Parathyroid adenoma (tissue), 2 donors: ENCODE results near the gene PHF19.

Source experiments
- H2AFZ ChIP-seq: fragments of 300-600 bp; sonication (generic); one replicate; pipeline ENCODE4 v1.7.0; 2017; ENCODE audit warnings: antibody characterized with exemption, mild to moderate bottlenecking
- H3K27ac ChIP-seq: fragments of 300-600 bp; sonication (generic); one replicate; pipeline ENCODE4 v1.7.0; 2017
- H3K27me3 ChIP-seq: fragments of 300-600 bp; sonication (generic); one replicate; pipeline ENCODE4 v1.7.0; 2017; ENCODE audit warnings: low read length; ENCODE audit not compliant: control insufficient read depth, insufficient read depth
- H3K36me3 ChIP-seq: fragments of 300-600 bp; sonication (generic); one replicate; pipeline ENCODE4 v1.7.0; 2017; ENCODE audit warnings: low read length; ENCODE audit not compliant: control insufficient read depth, insufficient read depth
- H3K4me1 ChIP-seq: fragments of 300-600 bp; sonication (generic); one replicate; pipeline ENCODE4 v1.7.0; 2017; ENCODE audit warnings: control low read depth
- H3K4me2 ChIP-seq: fragments of 300-600 bp; sonication (generic); one replicate; pipeline ENCODE4 v1.7.0; 2017; ENCODE audit warnings: low read length
- H3K4me3 ChIP-seq: fragments of 300-600 bp; sonication (generic); one replicate; pipeline ENCODE4 v1.7.0; 2017; ENCODE audit warnings: low read depth, low read length
- H3K79me2 ChIP-seq: fragments of 300-600 bp; sonication (generic); one replicate; pipeline ENCODE4 v1.7.0; 2017; ENCODE audit warnings: control low read depth
- H3K9ac ChIP-seq: fragments of 300-600 bp; sonication (generic); one replicate; pipeline ENCODE4 v1.7.0; 2017; ENCODE audit warnings: mild to moderate bottlenecking
- H3K9me3 ChIP-seq: fragments of 300-600 bp; sonication (generic); one replicate; pipeline ENCODE4 v1.7.0; 2017; ENCODE audit warnings: low read length; ENCODE audit not compliant: control insufficient read depth
- TF ChIP-seq, protein P1 (sequence below): fragments of 300-600 bp; sonication (generic); IDR thresholded peaks from one replicate; pipeline ENCODE4 v1.7.0; 2017; ENCODE audit warnings: antibody characterized with exemption, mild to moderate bottlenecking
- donor health status: primary hyperparathyroidism.

Gene PHF19

DNA sequence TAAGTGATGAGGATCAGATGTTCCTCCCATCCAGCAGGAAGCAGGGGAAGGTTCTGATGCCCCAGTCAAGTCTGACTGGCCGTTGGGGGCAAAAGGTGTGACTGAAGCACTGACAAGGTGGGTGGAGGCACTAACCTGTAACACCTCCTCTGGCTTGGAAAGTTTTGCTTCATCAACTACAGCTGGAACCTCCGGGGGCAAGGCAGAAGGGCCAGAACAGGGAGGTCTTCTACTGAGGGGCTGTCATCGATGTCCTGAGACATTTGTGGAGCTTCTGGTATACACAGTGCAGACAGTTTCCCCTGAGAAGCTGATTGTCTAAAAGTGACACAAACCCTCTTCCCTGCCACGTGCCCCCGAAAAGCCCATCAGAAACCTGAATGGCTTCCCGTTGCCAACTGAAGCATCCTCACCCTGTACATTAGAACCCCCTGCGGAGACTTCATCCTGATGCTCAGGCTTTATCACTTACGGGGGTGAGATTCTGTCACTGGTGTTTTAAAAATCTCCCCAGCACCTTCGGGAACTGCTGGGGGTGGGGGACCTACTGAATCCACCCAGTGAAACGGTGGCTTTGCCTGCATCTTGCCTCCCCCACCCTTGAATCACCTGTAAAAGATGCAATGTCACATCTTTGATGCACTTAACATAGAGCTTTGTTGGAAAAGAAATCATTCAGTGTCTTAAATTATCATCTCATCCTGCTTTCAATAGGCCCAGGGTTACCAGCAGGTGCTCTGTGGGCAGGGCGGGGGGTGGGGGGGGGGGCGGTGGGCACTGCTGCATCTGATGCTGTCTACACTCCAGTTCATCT lies 25.0 kb upstream of the PHF19 start:
- no peak overlapping the region for H2AFZ ChIP-seq
- H3K27me3 ChIP-seq, result no peaks in the 10 kb centered on the region
- no peak overlapping the region for H3K9ac ChIP-seq
- no peak overlapping the region for H3K27ac ChIP-seq
- TF ChIP-seq, protein P1, sequence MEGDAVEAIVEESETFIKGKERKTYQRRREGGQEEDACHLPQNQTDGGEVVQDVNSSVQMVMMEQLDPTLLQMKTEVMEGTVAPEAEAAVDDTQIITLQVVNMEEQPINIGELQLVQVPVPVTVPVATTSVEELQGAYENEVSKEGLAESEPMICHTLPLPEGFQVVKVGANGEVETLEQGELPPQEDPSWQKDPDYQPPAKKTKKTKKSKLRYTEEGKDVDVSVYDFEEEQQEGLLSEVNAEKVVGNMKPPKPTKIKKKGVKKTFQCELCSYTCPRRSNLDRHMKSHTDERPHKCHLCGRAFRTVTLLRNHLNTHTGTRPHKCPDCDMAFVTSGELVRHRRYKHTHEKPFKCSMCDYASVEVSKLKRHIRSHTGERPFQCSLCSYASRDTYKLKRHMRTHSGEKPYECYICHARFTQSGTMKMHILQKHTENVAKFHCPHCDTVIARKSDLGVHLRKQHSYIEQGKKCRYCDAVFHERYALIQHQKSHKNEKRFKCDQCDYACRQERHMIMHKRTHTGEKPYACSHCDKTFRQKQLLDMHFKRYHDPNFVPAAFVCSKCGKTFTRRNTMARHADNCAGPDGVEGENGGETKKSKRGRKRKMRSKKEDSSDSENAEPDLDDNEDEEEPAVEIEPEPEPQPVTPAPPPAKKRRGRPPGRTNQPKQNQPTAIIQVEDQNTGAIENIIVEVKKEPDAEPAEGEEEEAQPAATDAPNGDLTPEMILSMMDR, result no peak
- no peak overlapping the region for H3K4me2 ChIP-seq
- no peaks in the 10 kb centered on the region for H3K4me1 ChIP-seq
- no peak overlapping the region for H3K4me3 ChIP-seq
- no peaks in the 10 kb centered on the region for H3K9me3 ChIP-seq
- H3K79me2 ChIP-seq, result no peaks in the 10 kb centered on the region
- H3K36me3 ChIP-seq, result no peaks in the 10 kb centered on the region

DNA sequence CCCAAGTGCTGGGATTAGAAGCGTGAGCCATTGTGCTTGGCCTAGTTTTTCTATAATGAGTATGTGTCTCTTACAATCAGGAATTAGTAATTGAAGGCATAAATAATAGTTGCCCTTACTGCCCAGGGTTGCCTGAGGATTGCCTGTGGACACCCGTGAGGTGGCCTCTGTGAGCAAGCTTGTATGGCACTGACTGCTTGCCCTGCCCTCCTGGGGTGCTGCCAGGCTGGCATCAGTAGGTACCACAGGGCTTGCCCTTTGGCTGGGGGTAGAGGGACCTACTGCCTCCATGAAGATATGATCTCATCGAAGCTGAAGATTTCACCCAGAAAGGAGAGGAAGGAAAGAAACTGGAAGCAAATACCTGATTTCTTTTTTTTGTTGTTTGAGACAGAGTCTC lies 23.8 kb upstream of the PHF19 start:
- H3K27me3 ChIP-seq, result no peaks in the 10 kb centered on the region

DNA sequence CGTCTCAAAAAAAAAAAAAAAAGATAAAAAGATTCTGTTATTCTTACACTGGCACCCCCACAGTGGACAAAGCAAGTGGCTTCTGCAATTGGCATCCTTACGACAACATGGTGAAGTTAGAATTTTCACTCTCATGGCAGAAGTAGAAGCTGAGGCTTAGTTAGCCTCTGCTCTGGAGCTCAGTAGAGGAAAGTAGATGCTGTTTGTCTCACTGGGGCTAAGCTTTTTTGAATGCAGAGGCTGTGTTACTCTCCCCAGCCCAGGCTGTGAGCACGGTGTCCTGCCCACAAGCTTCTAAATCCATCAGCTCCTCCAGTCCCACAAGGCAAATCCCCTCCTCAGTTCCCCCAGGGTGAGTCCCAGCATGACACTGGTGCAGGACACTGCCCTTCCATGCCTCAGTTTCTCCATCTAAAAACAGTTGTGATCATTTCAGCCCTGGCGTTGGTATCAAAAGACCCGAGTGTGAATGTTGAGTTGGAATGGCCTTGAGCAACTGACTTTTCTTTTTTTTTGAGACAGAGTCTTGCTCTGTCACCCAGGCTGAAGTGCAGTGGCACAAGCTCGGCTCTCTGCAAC lies 22.6 kb upstream of the PHF19 start:
- no peak overlapping the region for H3K4me3 ChIP-seq
- TF ChIP-seq, protein P1, result no peak
- H3K4me1 ChIP-seq, result no peaks in the 10 kb centered on the region
- H3K4me2 ChIP-seq, result no peak overlapping the region
- H3K27me3 ChIP-seq, result no peaks in the 10 kb centered on the region
- H3K79me2 ChIP-seq, result no peaks in the 10 kb centered on the region
- no peak overlapping the region for H3K9ac ChIP-seq
- no peaks in the 10 kb centered on the region for H3K9me3 ChIP-seq
- H3K36me3 ChIP-seq, result no peaks in the 10 kb centered on the region
- no peak overlapping the region for H2AFZ ChIP-seq
- H3K27ac ChIP-seq, result no peak overlapping the region

More for the DNA sequence above, 23.8 kb upstream of the PHF19 start:
- Histone ChIP-seq H3K9me3 (no peaks in the 10 kb centered on the region), H3K27ac (no peak overlapping the region), H3K9ac (no peak overlapping the region), H3K79me2 (no peaks in the 10 kb centered on the region), H3K4me2 (no peak overlapping the region), H3K36me3 (no peaks in the 10 kb centered on the region), H3K4me1 (no peaks in the 10 kb centered on the region), H3K4me3 (no peak overlapping the region), H2AFZ (no peak overlapping the region)
- TF ChIP-seq, protein P1, result no peak

DNA sequence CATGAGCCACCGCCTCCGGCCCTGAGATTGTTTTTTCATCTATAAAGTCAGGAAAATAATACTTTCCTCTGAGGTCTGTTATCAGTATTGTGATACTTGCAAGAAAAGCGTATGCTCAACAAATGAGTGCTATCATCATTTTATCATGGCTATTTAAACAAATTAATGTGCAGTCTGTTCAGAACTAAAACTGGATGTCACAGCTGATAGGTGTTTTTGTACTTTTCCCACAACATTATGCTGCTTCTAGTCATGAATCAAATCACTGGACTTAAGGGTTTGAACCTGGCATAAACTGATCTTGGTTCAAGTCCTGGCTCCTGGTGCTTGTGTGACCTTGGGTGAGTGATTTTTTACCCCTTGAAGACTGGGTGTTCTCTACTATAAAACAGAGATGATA lies 21.4 kb upstream of the PHF19 start:
- no peak overlapping the region for H3K4me2 ChIP-seq
- H3K9me3 ChIP-seq, result no peaks in the 10 kb centered on the region
- no peaks in the 10 kb centered on the region for H3K27me3 ChIP-seq
- no peak overlapping the region for H3K27ac ChIP-seq
- H3K4me1 ChIP-seq, result no peaks in the 10 kb centered on the region
- no peaks in the 10 kb centered on the region for H3K36me3 ChIP-seq
- TF ChIP-seq, protein P1, result no peak
- H3K9ac ChIP-seq, result no peak overlapping the region
- H3K79me2 ChIP-seq, result no peaks in the 10 kb centered on the region
- H2AFZ ChIP-seq, result no peak overlapping the region
- H3K4me3 ChIP-seq, result no peak overlapping the region

DNA sequence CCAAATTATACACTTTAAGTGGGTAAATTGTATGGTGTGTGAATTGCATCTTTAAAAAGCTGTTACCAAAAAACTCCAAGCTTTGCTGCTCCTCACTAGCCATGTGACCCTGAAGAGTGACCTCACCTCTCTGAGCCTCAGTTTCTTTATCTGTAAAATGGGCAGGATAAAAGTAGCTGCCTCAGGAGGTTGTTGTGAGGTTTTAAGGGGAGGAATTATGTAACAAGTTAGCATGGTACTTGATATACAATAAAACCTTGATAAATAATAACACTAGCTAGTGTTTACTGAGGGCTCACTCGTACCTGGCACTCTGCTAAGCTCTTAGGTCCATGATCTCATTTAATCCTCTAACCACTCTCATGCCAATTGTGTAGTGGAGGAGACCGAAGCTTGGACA lies 19.0 kb upstream of the PHF19 start:
- H2AFZ ChIP-seq, result no peak overlapping the region
- H3K4me2 ChIP-seq, result no peak overlapping the region
- no peaks in the 10 kb centered on the region for H3K4me1 ChIP-seq
- no peak overlapping the region for H3K9ac ChIP-seq
- H3K27ac ChIP-seq, result no peak overlapping the region
- H3K79me2 ChIP-seq, result no peaks in the 10 kb centered on the region
- H3K36me3 ChIP-seq, result no peaks in the 10 kb centered on the region
- TF ChIP-seq, protein P1, result no peak
- no peak overlapping the region for H3K4me3 ChIP-seq
- no peaks in the 10 kb centered on the region for H3K9me3 ChIP-seq
- no peaks in the 10 kb centered on the region for H3K27me3 ChIP-seq
